Fibroblast of peridontal ligament (primary cell): ENCODE results near the gene PCDHGA1.

ENCODE experiments used
- DNase-seq: peaks from one replicate; pipeline ENCODE4 v3.0.0-alpha.2; 2010; ENCODE audit errors: extremely low read depth

The PCDHGA1 gene

GRCh38 chr5:141490771-141491170 is 160.5 kb downstream of the PCDHGA1 start:
- DNase-seq = no peak

DNA sequence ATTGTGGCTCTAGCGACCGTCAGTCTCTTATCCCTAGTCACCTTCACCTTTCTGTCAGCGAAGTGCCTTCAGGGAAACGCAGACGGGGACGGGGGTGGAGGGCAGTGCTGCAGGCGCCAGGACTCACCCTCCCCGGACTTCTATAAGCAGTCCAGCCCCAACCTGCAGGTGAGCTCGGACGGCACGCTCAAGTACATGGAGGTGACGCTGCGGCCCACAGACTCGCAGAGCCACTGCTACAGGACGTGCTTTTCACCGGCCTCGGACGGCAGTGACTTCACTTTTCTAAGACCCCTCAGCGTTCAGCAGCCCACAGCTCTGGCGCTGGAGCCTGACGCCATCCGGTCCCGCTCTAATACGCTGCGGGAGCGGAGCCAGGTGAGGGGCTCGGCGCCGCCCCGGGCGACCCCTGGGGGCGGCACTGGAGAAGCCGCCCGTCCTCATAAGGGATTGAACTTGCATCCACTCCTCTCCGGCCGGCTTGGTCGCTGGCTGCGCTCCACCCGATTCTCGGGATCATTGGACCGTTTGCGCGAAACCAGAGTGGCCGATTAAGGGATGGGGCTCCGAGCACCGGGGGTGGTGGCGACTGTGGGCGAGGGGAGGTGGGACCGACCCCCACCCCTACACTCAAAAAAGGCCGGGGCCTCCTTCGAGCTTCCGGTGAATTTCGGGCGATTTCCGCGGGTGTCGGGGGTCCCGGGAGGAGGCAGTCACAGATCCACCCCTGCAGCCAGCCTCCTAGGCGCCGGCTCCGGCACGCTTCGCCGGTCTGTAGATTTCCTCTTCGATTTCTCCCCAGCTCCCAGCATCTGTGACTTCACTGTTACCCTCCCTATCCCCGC is 161.2 kb downstream of the PCDHGA1 start:
- no peak for DNase-seq

- DNase-seq = no peak
These were observed 162.0 kb downstream of the PCDHGA1 start for GRCh38 chr5:141492168-141492885.

DNA sequence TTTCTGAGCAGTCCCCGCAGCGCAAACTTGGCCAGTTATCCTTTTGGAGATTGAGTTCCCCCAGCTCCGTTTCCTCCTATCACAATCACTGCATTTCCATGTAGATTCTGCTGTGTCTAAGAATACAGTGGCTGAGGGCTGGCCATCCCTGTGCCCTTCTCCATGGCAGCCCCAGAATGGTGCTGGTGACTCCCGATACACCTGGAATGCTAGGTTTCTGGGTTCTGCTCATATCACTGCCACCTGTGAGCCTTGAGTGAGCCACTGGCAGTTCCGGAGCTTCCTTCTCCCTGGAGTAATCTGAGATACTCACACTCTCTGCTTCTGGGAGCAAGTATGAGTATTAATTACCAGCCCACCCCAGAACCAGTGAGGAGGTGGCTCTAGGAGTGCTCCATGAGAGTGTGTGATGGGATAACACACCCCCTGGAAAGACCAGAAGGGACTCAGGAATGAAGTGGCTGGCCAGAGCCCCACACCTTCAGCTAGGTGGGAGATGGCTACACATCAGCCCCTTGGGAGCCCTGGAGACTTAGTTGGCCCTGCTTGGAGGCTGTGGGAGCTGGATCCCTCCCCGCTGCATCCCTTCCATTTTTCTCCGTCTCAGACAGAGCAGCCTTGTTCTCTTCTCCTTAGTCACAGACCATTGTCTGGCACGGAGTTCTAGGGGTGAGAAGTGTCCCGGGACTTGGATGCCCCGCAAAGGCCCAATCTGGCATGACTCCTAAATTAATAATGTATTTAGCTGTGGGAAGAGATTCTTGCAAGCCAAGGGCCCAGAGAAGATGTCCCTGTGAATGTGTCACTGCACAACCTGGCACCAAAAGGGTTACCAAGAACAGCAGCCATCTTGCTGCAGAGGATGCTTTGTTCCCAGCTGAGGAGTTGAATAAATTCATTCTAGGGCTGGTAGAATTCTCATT is 163.4 kb downstream of the PCDHGA1 start:
- peak; percentile 39 for DNase-seq

GRCh38 chr5:141494761-141495452 is 164.6 kb downstream of the PCDHGA1 start:
- DNase-seq = no peak

GRCh38 chr5:141495453-141495811 is 165.1 kb downstream of the PCDHGA1 start:
- DNase-seq = no peak

- DNase-seq = no peak
These were observed 165.7 kb downstream of the PCDHGA1 start for GRCh38 chr5:141496038-141496437.

- DNase-seq = no peak
These were observed 171.4 kb downstream of the PCDHGA1 start for GRCh38 chr5:141501761-141502160.

DNA sequence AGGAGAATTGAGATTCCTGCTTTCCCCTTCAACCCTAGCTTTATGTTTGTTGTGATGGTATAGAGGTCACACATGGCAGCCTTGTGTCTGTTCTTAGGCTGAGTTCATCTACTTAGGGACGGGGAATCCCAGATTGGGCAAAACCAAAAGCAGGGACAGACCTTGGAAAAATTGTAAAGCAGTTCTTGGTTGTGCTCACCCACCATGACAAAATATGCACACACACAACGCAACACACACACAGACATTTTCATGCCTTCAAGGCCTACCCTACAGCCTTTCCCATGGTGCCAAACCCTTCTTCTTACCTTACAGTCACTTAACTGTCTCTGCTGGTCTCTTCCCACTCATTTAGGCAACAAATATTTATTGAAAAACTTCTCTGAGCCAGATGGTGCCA is 173.4 kb downstream of the PCDHGA1 start:
- no peak for DNase-seq

DNA sequence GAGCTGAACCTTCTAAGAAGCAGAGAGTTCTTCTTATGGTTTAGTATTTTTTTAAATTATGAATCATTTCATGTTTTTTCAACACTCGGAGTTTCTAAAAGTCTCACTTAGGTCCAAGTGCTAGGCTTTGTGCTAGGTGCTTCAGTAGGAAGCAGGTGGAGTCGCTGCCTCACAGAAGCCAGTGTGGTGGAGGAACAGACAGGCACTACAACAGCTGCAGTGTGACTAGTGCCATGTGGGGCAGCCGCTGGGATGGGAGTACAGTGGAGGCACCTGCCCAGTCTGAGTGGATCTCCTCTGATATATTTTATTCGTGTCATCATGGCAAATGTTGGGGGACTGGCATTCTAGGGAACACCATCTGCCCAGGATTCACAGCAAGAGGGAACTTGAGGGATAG is 173.9 kb downstream of the PCDHGA1 start:
- no peak for DNase-seq

- DNase-seq = no peak
These were observed 176.3 kb downstream of the PCDHGA1 start for GRCh38 chr5:141506381-141507155.

DNA sequence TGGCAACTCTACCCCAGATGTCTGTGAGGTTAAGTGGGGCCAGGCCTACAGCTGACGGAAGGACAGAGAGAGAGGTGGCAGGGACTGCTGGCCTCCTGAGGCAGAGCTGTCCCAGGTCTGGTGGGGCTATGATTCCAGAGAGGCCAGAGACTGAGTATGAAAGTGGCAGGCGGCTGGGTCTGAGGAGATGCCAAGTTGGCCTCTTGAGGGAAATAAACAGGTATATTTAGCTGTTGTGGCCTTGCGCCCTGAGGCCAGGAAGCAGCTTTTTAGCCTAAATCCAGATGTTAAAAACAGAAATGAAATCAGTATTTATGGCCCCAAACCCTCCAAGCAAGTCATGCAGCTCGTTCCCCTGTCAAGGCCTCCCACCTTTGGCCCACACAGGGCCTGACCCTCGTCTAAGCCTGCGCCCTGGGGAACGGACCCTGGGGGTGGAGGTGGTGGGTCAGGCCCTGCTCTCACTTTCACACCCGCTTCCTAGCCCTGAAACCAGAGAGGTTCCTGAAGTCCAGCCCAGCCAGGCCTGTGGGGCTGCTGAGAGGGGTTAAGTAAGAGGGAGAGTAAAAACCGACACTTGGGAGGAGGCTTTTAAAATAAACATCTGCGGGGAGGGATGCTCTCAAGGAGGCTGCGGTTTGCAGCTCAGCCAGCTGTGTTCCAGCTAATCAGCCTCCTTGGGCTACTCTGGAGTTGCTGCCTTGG is 177.2 kb downstream of the PCDHGA1 start:
- DNase-seq = peak; percentile 97

DNA sequence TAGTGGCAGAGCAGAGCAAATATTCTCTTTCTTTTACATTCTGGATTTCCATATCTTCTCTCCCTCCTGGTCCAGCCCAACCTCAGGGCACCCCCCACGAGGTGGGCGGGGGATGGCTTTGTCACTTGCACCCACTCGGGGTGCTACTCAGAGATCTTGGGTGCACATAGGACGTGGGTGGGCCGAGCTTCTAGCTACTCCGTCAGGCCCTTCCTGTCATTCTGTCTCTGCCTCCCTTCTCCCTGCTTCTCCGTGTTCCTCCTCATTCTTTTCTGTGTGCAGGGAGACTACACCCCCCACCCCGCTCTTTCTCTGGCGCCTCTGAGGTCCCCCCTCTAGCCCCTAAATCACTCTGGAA is 178.1 kb downstream of the PCDHGA1 start:
- peak; percentile 44 for DNase-seq

GRCh38 chr5:141508798-141509611 is 178.7 kb downstream of the PCDHGA1 start:
- peak; percentile 99 for DNase-seq

- no peak for DNase-seq
These were observed 179.8 kb downstream of the PCDHGA1 start for GRCh38 chr5:141510160-141510559.

GRCh38 chr5:141510850-141511601 is 180.7 kb downstream of the PCDHGA1 start:
- no peak for DNase-seq

- no peak for DNase-seq
These were observed 181.5 kb downstream of the PCDHGA1 start for GRCh38 chr5:141511771-141512325.

DNA sequence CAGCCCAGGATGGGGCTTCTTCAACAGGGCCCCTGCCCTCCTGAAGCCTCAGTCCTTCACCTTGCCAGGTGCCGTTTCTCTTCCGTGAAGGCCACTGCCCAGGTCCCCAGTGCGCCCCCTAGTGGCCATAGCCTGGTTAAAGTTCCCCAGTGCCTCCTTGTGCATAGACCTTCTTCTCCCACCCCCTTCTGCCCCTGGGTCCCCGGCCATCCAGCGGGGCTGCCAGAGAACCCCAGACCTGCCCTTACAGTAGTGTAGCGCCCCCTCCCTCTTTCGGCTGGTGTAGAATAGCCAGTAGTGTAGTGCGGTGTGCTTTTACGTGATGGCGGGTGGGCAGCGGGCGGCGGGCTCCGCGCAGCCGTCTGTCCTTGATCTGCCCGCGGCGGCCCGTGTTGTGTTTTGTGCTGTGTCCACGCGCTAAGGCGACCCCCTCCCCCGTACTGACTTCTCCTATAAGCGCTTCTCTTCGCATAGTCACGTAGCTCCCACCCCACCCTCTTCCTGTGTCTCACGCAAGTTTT is 182.1 kb downstream of the PCDHGA1 start:
- peak; percentile 61 for DNase-seq
